GM12892 (cell line): ENCODE measurements around the gene TIMM17B.
"Not testable (repeated sequence)": the region's sequence is repeated elsewhere in the genome, so short reads cannot be mapped to it uniquely, and the experiment has no call there.

Source experiments
- POLR2A ChIP-seq: IDR thresholded peaks from 2 replicates; pipeline ENCODE4 v1.6.1; 2011; ENCODE audit warnings: low read depth, low read length, control low read depth
- POLR2AphosphoS5 ChIP-seq: IDR thresholded peaks from 2 replicates; pipeline ENCODE4 v1.6.1; 2011; ENCODE audit warnings: low read depth, low read length, control low read depth

DNA sequence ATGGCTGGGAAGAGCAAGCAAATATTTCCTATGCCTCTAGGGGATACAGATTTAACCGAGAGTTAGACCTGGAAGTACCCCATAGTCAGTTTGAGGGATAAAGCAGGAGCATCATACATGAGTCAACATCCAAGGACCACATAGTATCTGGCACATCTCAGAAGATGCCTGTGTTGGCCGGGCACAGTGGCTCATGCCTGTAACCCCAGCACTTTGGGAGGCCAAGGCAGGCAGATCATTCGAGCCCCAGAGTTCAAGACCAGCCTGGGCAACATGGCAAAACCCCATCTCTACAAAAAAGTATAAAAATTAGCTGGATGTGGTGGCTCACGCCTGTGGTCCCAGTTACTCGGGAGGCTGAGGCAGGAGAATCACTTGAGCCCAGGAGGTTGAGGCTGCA, 11.0 kb downstream of the TIMM17B start:
- not testable (repeated sequence) for TF ChIP-seq POLR2AphosphoS5, POLR2A
